GM23338 (cell line): ENCODE results near the gene SLC39A11.

Experiments
- EZH2 ChIP-seq: fragments of 200-600 bp; sonication (generic); IDR thresholded peaks from one replicate; pipeline ENCODE4 v1.8.0; 2017; ENCODE audit warnings: antibody characterized with exemption, mild to moderate bottlenecking, low read depth; ENCODE audit not compliant: unreplicated experiment
- JUNB ChIP-seq: IDR thresholded peaks from one replicate; pipeline ENCODE4 v1.6.1; 2016; ENCODE audit warnings: antibody characterized with exemption; ENCODE audit not compliant: unreplicated experiment
- POLR2AphosphoS5 ChIP-seq: IDR thresholded peaks from 2 replicates; pipeline ENCODE4 v1.6.1; 2016; ENCODE audit warnings: antibody characterized with exemption, low read depth
- REST ChIP-seq: IDR thresholded peaks from one replicate; pipeline ENCODE4 v1.6.1; 2018; ENCODE audit warnings: antibody characterized with exemption; ENCODE audit not compliant: unreplicated experiment
- ZNF114 ChIP-seq: fragments of 250-450 bp; sonication (Bioruptor Pico); IDR thresholded peaks from 2 replicates; pipeline ENCODE4 v1.5.0; 2020; ENCODE audit warnings: mild to moderate bottlenecking, moderate library complexity
- TF ChIP-seq, protein P1 (sequence below), 2 experiments: fragments of 200-600 bp in 1 of 2; sonication (generic) in 1 of 2; conservative IDR thresholded peaks; 2 replicates each; pipeline versions ENCODE4 v1.5.1 to v1.6.1; 2016 to 2017; ENCODE audit warnings: antibody characterized with exemption in 2 of 2, low read depth in 2 of 2, mild to moderate bottlenecking in 2 of 2, moderate library complexity in 1 of 2

DNA sequence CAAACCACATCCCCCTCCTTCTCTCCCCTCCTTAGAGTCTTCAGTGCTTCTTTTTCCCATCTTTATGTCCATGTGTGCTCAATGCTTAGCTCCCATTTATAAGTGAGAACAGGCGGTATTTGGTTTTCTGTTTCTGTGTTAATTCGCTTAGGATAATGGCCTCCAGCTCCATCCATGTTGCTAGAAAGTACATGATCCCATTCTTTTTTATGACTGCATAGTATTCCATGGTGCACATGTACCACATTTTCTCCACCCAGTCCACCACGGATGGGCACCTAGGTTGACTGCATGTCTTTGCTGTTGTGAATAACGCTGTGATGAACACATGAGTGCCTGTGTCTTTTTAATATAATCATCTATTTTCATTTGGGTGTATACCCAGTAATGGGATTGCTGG lies 44.3 kb downstream of the SLC39A11 start:
- TF ChIP-seq JUNB (no peak), POLR2AphosphoS5 (no peak), EZH2 (no peak), REST (no peak), ZNF114 (CRISPR knock-in tag) (no peak)
- TF ChIP-seq, protein P1, sequence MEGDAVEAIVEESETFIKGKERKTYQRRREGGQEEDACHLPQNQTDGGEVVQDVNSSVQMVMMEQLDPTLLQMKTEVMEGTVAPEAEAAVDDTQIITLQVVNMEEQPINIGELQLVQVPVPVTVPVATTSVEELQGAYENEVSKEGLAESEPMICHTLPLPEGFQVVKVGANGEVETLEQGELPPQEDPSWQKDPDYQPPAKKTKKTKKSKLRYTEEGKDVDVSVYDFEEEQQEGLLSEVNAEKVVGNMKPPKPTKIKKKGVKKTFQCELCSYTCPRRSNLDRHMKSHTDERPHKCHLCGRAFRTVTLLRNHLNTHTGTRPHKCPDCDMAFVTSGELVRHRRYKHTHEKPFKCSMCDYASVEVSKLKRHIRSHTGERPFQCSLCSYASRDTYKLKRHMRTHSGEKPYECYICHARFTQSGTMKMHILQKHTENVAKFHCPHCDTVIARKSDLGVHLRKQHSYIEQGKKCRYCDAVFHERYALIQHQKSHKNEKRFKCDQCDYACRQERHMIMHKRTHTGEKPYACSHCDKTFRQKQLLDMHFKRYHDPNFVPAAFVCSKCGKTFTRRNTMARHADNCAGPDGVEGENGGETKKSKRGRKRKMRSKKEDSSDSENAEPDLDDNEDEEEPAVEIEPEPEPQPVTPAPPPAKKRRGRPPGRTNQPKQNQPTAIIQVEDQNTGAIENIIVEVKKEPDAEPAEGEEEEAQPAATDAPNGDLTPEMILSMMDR (conservative IDR thresholded peaks at IDR 0.05; ENCODE audit: low read depth in 2 of 2) = no peak
